AG09319 (cell line): ENCODE data around the gene FICD.

Experiments
- DNase-seq: peaks from one replicate; pipeline ENCODE4 v3.0.0-alpha.2; 2010; ENCODE audit warnings: low read depth; ENCODE audit errors: extremely low read depth
- CTCF ChIP-seq: IDR thresholded peaks from 2 replicates; pipeline ENCODE4 v1.5.1; 2011; ENCODE audit warnings: low read depth, mild to moderate bottlenecking, inconsistent platforms, low read length, moderate library complexity

The FICD gene

GRCh38 chr12:108491256-108491655 is 23.8 kb upstream of the FICD start:
- TF ChIP-seq CTCF, result no peak

DNA sequence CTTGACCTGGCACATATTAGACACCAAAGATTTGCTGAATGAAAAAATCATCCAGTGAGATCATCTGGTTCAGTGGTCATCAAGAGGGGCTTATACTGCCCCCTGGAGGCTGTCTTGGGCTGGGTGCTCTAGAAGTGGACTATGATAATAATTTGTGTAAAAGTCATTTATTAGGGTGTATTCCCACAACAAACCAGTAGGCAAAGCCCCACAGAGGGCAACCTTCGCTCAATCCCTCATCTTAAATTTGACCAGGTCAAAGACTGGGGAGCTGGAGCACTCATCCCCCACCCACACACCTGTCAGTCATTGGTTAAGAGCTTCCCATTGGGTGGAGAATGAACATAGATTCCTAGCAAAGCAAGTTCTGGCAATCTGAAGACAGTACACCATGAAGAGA is 20.0 kb upstream of the FICD start:
- peak; percentile 48 for TF ChIP-seq CTCF

More at GRCh38 chr12:108491256-108491655, 23.8 kb upstream of the FICD start:
- no peak for DNase-seq

GRCh38 chr12:108495823-108496579 is 19.1 kb upstream of the FICD start:
- DNase-seq, result no peak
- TF ChIP-seq CTCF, result no peak

More for the DNA sequence above, 20.0 kb upstream of the FICD start:
- DNase-seq, result no peak

DNA sequence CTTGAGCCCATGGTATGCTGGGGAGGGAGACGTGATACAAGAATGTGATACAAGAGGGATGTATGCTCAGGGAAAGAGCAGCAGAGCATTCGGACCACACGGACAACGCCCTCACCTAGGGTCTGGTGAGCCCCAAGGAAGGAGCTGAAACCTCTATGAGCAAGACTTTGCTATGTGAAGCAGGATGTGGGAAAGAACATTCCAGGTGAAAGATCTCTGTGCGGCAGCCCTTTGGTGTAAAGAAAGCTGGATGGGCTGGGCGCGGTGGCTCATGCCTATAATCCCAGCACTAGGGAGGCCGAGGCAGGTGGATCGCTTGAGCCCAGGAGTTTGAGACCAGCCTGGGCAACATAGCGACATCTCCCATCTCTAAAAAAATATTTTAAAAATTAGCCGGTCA is 16.9 kb upstream of the FICD start:
- no peak for DNase-seq
- no peak for TF ChIP-seq CTCF

GRCh38 chr12:108502922-108503321 is 12.2 kb upstream of the FICD start:
- no peak for DNase-seq
- TF ChIP-seq CTCF, result no peak

GRCh38 chr12:108505129-108505528 is 9.9 kb upstream of the FICD start:
- no peak for TF ChIP-seq CTCF
- no peak for DNase-seq

DNA sequence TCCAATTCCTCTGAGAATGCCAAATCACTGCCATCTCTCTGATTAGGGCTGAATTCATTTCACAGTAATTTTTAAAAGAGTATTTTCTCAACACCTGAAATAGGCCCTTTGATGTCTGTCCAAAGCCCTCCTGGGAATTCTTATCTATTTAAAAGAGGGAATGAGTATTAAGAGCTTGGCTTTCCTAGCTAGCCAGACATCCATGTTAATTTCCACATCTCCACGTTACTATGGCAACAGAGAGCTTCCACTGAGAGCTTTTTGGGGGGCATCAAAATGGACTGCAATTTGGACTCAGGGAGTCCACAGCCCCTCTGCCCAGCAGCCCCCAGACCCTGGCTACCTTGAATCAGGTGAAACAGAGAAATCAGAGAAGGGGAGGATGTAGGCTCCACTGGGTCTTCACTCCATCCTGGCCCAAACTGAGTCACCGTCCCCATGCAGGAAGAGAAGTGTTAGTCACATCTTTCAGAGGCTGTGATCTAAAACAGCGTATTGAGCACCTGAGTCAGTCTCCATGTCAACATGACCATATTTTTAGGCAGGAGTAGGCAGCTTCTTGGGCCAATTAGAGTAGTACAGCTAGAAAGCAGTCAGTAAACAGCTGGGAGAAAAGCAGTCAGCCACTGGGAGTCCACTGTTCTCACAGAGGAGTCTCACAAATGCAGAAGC is 7.0 kb upstream of the FICD start:
- no peak for DNase-seq

More for the DNA sequence above, 7.0 kb upstream of the FICD start:
- no peak for TF ChIP-seq CTCF
